PC-9 (cell line): ENCODE measurements around the gene PTOV1.

Experiments
- EZH2 ChIP-seq: fragments of 200-600 bp; sonication (generic); IDR thresholded peaks from 2 replicates; pipeline ENCODE4 v1.8.0; 2017; ENCODE audit warnings: antibody characterized with exemption, low read depth
- TF ChIP-seq, protein P1 (sequence below): fragments of 200-600 bp; sonication (generic); conservative IDR thresholded peaks from 2 replicates; pipeline ENCODE4 v1.6.1; 2017; ENCODE audit warnings: mixed run types, antibody characterized with exemption, mild to moderate bottlenecking, moderate library complexity

DNA sequence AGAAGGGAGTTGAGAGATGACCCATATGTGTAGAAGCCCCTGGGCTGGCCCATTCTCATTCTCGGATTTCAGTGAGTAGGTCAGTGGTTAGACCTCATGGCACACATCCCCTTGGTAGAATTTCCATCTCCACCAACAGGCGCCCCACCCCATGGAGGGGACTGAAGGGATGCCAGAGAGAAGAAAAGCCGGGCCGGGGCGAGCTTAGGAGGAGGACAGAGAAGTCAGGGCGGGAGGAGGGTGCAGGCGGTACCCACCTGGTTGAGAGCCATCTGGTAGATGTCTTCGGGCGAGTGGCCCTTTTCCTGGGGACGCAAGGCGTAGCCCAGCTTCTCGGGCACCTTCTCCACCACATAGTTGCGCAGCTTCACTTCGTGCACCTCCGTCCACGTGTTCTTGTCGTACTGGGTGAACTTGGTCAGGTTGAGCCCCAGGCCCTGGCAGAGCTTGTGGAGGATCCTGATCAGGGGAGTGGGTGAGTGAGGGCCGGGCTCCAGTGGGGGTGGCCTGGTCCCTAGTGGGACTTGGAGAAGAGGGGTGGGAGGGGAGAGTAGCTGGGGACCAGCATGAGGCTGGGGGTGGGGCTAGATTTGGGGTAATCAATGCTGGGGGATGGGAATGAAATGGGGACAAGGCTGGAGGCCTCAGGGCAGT, 43.2 kb downstream of the PTOV1 start:
- TF ChIP-seq, protein P1, sequence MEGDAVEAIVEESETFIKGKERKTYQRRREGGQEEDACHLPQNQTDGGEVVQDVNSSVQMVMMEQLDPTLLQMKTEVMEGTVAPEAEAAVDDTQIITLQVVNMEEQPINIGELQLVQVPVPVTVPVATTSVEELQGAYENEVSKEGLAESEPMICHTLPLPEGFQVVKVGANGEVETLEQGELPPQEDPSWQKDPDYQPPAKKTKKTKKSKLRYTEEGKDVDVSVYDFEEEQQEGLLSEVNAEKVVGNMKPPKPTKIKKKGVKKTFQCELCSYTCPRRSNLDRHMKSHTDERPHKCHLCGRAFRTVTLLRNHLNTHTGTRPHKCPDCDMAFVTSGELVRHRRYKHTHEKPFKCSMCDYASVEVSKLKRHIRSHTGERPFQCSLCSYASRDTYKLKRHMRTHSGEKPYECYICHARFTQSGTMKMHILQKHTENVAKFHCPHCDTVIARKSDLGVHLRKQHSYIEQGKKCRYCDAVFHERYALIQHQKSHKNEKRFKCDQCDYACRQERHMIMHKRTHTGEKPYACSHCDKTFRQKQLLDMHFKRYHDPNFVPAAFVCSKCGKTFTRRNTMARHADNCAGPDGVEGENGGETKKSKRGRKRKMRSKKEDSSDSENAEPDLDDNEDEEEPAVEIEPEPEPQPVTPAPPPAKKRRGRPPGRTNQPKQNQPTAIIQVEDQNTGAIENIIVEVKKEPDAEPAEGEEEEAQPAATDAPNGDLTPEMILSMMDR = no peak
- no peak for TF ChIP-seq EZH2
